ENCODE data around the gene KHNYN.

- TF ChIP-seq POLR2AphosphoS5 (IDR thresholded peaks at IDR 0.05) (peak; percentile 9 to 87 (median 62)), POLR2A (IDR thresholded peaks at IDR 0.05) (peak; percentile 29 to 85), CTCF (IDR thresholded peaks at IDR 0.05) (no peak)
Observed at GRCh38 chr14:24442240-24443052, 12.7 kb downstream of the KHNYN start, which contains the start of gene SDR39U1.
